ENCODE results near the gene EPHB1. TPM values are rescaled to one million over a fixed set of nuclear protein-coding genes. Genes with fewer than 3 reads are reported as not detected.

EPHB1 gene
- polyA plus RNA-seq, 1 donor from 2014 or later = 18.7 TPM

GRCh38 chr3:135090020-135090717 is 295.1 kb downstream of the EPHB1 start:
- Histone ChIP-seq H3K27ac (ENCODE audit: low read length) (no peak overlapping the region), H4K20me1 (ENCODE audit: insufficient read depth) (no peaks in the 10 kb centered on the region), H3K9ac (ENCODE audit: low read length) (no peak overlapping the region), H2AFZ (ENCODE audit: low read depth, low read length) (no peak overlapping the region), H3K27me3 (ENCODE audit: insufficient read depth, low read depth, low read length) (no peaks in the 10 kb centered on the region), H3F3A (ENCODE audit: insufficient read depth, low read length, poor library complexity, severe bottlenecking) (no peaks in the 10 kb centered on the region), H3K9me2 (ENCODE audit: insufficient read depth, low read length) (no peaks in the 10 kb centered on the region), H3K4me2 (ENCODE audit: low read length) (no peak overlapping the region), H3K4me3 (ENCODE audit: low read length) (no peak overlapping the region), H3K79me2 (replicated peaks; ENCODE audit: insufficient read depth, low read length) (no peaks in the 10 kb centered on the region), H3K9me3 (ENCODE audit: low read length) (no peaks in the 10 kb centered on the region), H3K36me3 (ENCODE audit: insufficient read depth, low read length) (no peaks in the 10 kb centered on the region)
- TF ChIP-seq EZH2 (IDR thresholded peaks at IDR 0.05; ENCODE audit: borderline replicate concordance, insufficient read depth, low read length, poor library complexity, severe bottlenecking) (no peak), TAF1 (IDR thresholded peaks at IDR 0.05; ENCODE audit: low read depth) (no peak), POLR2AphosphoS5 (IDR thresholded peaks at IDR 0.05) (no peak), RAD21 (conservative IDR thresholded peaks at IDR 0.05) (no peak), EP300 (conservative IDR thresholded peaks at IDR 0.05; ENCODE audit: poor library complexity, severe bottlenecking) (no peak), SMC3 (conservative IDR thresholded peaks at IDR 0.05; ENCODE audit: poor library complexity) (no peak), CTCF (IDR thresholded peaks at IDR 0.05; ENCODE audit: poor library complexity, severe bottlenecking) (no peak), MXI1 (conservative IDR thresholded peaks at IDR 0.05; ENCODE audit: poor library complexity, severe bottlenecking) (no peak)
- TF ChIP-seq, protein P1, sequence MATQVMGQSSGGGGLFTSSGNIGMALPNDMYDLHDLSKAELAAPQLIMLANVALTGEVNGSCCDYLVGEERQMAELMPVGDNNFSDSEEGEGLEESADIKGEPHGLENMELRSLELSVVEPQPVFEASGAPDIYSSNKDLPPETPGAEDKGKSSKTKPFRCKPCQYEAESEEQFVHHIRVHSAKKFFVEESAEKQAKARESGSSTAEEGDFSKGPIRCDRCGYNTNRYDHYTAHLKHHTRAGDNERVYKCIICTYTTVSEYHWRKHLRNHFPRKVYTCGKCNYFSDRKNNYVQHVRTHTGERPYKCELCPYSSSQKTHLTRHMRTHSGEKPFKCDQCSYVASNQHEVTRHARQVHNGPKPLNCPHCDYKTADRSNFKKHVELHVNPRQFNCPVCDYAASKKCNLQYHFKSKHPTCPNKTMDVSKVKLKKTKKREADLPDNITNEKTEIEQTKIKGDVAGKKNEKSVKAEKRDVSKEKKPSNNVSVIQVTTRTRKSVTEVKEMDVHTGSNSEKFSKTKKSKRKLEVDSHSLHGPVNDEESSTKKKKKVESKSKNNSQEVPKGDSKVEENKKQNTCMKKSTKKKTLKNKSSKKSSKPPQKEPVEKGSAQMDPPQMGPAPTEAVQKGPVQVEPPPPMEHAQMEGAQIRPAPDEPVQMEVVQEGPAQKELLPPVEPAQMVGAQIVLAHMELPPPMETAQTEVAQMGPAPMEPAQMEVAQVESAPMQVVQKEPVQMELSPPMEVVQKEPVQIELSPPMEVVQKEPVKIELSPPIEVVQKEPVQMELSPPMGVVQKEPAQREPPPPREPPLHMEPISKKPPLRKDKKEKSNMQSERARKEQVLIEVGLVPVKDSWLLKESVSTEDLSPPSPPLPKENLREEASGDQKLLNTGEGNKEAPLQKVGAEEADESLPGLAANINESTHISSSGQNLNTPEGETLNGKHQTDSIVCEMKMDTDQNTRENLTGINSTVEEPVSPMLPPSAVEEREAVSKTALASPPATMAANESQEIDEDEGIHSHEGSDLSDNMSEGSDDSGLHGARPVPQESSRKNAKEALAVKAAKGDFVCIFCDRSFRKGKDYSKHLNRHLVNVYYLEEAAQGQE (IDR thresholded peaks at IDR 0.05; ENCODE audit: borderline replicate concordance) = no peak

DNA sequence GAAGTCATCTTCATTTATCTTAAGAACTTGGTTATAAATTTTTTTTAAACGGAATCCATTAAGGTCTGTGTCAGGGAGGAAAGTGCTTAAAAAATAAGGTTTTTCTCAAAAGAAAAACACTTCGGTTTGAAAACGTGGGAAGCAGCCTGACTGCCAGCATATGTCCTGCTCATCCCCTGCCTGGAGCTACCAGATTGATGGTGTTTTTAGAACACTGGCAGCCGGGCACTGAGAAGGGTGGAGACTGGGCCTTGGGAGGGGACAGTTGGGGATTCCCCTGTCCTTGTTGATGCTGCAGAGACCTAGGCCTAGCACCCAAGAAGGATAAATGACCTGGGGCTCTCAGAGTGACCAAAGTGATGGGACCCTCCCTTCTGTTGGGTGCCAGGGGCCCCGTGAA is 296.9 kb downstream of the EPHB1 start:
- H3K9me2 ChIP-seq (ENCODE audit: insufficient read depth, low read length) = no peaks in the 10 kb centered on the region
- no peak overlapping the region for H3K4me3 ChIP-seq (ENCODE audit: low read length)
- no peaks in the 10 kb centered on the region for H3K27me3 ChIP-seq (ENCODE audit: insufficient read depth, low read depth, low read length)
- no peaks in the 10 kb centered on the region for H3K79me2 ChIP-seq (replicated peaks; ENCODE audit: insufficient read depth, low read length)
- H3K27ac ChIP-seq (ENCODE audit: low read length) = no peak overlapping the region
- H3K4me2 ChIP-seq (ENCODE audit: low read length) = no peak overlapping the region
- no peaks in the 10 kb centered on the region for H4K20me1 ChIP-seq (ENCODE audit: insufficient read depth)
- TF ChIP-seq CTCF (IDR thresholded peaks at IDR 0.05; ENCODE audit: poor library complexity, severe bottlenecking) (no peak), MXI1 (conservative IDR thresholded peaks at IDR 0.05; ENCODE audit: poor library complexity, severe bottlenecking) (no peak), RAD21 (conservative IDR thresholded peaks at IDR 0.05) (no peak), TAF1 (IDR thresholded peaks at IDR 0.05; ENCODE audit: low read depth) (no peak), EP300 (conservative IDR thresholded peaks at IDR 0.05; ENCODE audit: poor library complexity, severe bottlenecking) (no peak), EZH2 (IDR thresholded peaks at IDR 0.05; ENCODE audit: borderline replicate concordance, insufficient read depth, low read length, poor library complexity, severe bottlenecking) (no peak), POLR2AphosphoS5 (IDR thresholded peaks at IDR 0.05) (no peak), SMC3 (conservative IDR thresholded peaks at IDR 0.05; ENCODE audit: poor library complexity) (no peak)
- TF ChIP-seq, protein P1 (IDR thresholded peaks at IDR 0.05; ENCODE audit: borderline replicate concordance) = no peak
- no peaks in the 10 kb centered on the region for H3K9me3 ChIP-seq (ENCODE audit: low read length)
- no peak overlapping the region for H3K9ac ChIP-seq (ENCODE audit: low read length)
- no peaks in the 10 kb centered on the region for H3K36me3 ChIP-seq (ENCODE audit: insufficient read depth, low read length)
- H2AFZ ChIP-seq (ENCODE audit: low read depth, low read length) = no peak overlapping the region
- no peaks in the 10 kb centered on the region for H3F3A ChIP-seq (ENCODE audit: insufficient read depth, low read length, poor library complexity, severe bottlenecking)
